IMR-90 (cell line): Measurements from ENCODE around the gene CHRNA3. TPM values are rescaled to one million over a fixed set of nuclear protein-coding genes. Genes with fewer than 3 reads are reported as not detected.
A peak's percentile ranks its signal among the peaks of the same experiment; 100 is the strongest.

Source experiments
- ATAC-seq: fragments of 200-7000 bp; cut with Tn5 transposase; 2 replicates; pipeline ENCODE4 v1.9.1; 2020; ENCODE audit warnings: low read depth, mild to moderate bottlenecking, moderate library complexity
- BruUV-seq: library from RNA; stranded (reverse); fragments of 400-500 nt; replicated peaks from 2 replicates; lab custom pipeline; 2021; lab: Mats Ljungman, UMichigan
- CTCF ChIA-PET: fragments of 300-600 bp; formaldehyde crosslinking; extraction: SDS; loops from one replicate; lab custom pipeline; 2021; ENCODE audit warnings: antibody characterized with exemption; lab: Yijun Ruan, JAX
- POLR2A ChIA-PET: fragments of 300-600 bp; sonication (Branson Sonifier 250); formaldehyde crosslinking; loops from one replicate; lab custom pipeline; 2022; ENCODE audit warnings: antibody characterized with exemption; ENCODE audit not compliant: unreplicated experiment; lab: Charles Lee
- DNase-seq: peaks from one replicate; pipeline ENCODE4 v3.0.0; 2013
- H2AFZ ChIP-seq: replicated peaks from 2 replicates; pipeline ENCODE3; 2013; ENCODE audit warnings: low read length, mild to moderate bottlenecking; ENCODE audit not compliant: poor library complexity
- H2AK5ac ChIP-seq: 2 replicates; pipeline ENCODE4 v1.6.1; 2013; ENCODE audit warnings: low read depth, low read length, inconsistent platforms
- H2AK9ac ChIP-seq: replicated peaks from 2 replicates; pipeline ENCODE3; 2013; ENCODE audit warnings: mild to moderate bottlenecking, low read depth, low read length, moderate library complexity; ENCODE audit not compliant: poor library complexity
- H2BK120ac ChIP-seq: 2 replicates; pipeline ENCODE4 v1.6.1; 2013; ENCODE audit warnings: low read depth, low read length, inconsistent platforms
- H2BK15ac ChIP-seq: 3 replicates; pipeline ENCODE4 v1.6.1; 2013; ENCODE audit warnings: low read depth, low read length, inconsistent platforms
- H2BK20ac ChIP-seq: 2 replicates; pipeline ENCODE4 v1.6.1; 2013; ENCODE audit warnings: low read depth, mild to moderate bottlenecking, inconsistent platforms, low read length, moderate library complexity
- H2BK5ac ChIP-seq: 2 replicates; pipeline ENCODE4 v1.6.1; 2013; ENCODE audit warnings: mild to moderate bottlenecking, low read depth, low read length, inconsistent platforms; ENCODE audit not compliant: poor library complexity, severe bottlenecking
- H3K14ac ChIP-seq: replicated peaks from 2 replicates; pipeline ENCODE4 v1.6.1; 2013; ENCODE audit warnings: low read depth, low read length, inconsistent platforms
- H3K18ac ChIP-seq: 2 replicates; pipeline ENCODE4 v1.6.1; 2013; ENCODE audit warnings: low read depth, low read length, control low read depth
- H3K23ac ChIP-seq: 2 replicates; pipeline ENCODE4 v1.6.1; 2013; ENCODE audit warnings: low read depth, low read length, inconsistent platforms
- H3K27ac ChIP-seq: 2 replicates; pipeline ENCODE4 v1.5.1; 2013; ENCODE audit warnings: mild to moderate bottlenecking, control low read depth, low read length; ENCODE audit not compliant: insufficient read depth
- H3K27me3 ChIP-seq: 2 replicates; pipeline ENCODE4 v1.6.1; 2013; ENCODE audit warnings: low read length; ENCODE audit not compliant: control insufficient read depth, insufficient read depth
- H3K36me3 ChIP-seq: 2 replicates; pipeline ENCODE4 v1.6.1; 2013; ENCODE audit warnings: low read length, mixed read lengths; ENCODE audit not compliant: control insufficient read depth, insufficient read depth
- H3K4ac ChIP-seq: 2 replicates; pipeline ENCODE4 v1.6.1; 2013; ENCODE audit warnings: low read depth, low read length, inconsistent platforms
- H3K4me1 ChIP-seq: 2 replicates; pipeline ENCODE4 v1.6.1; 2013; ENCODE audit warnings: low read length, mixed read lengths; ENCODE audit not compliant: control insufficient read depth, insufficient read depth
- H3K4me2 ChIP-seq: 2 replicates; pipeline ENCODE4 v1.6.1; 2013; ENCODE audit warnings: low read depth, mild to moderate bottlenecking, control low read depth, low read length, moderate library complexity
- H3K4me3 ChIP-seq: 2 replicates; pipeline ENCODE4 v1.5.1; 2013; ENCODE audit warnings: low read depth, mild to moderate bottlenecking, control low read depth, low read length, moderate library complexity; ENCODE audit not compliant: insufficient read depth
- H3K56ac ChIP-seq: 2 replicates; pipeline ENCODE4 v1.6.1; 2013; ENCODE audit warnings: low read length, inconsistent platforms; ENCODE audit not compliant: insufficient read depth; ENCODE audit errors: extremely low read depth
- H3K79me1 ChIP-seq, 2 experiments: 2 replicates each; pipeline ENCODE4 v1.6.1; 2013; ENCODE audit warnings: low read length in 2 of 2, inconsistent platforms in 1 of 2, low read depth in 1 of 2
- H3K9ac ChIP-seq: 2 replicates; pipeline ENCODE4 v1.6.1; 2013; ENCODE audit warnings: low read depth, low read length, control low read depth
- H3K9me1 ChIP-seq: 2 replicates; pipeline ENCODE4 v1.6.1; 2013; ENCODE audit warnings: low read length, inconsistent platforms; ENCODE audit not compliant: insufficient read depth
- H3K9me3 ChIP-seq: 2 replicates; pipeline ENCODE4 v1.6.1; 2013; ENCODE audit warnings: low read length; ENCODE audit not compliant: control insufficient read depth, insufficient read depth
- H4K20me1 ChIP-seq: 2 replicates; pipeline ENCODE4 v1.6.1; 2013; ENCODE audit warnings: low read length, inconsistent platforms; ENCODE audit not compliant: insufficient read depth
- H4K5ac ChIP-seq: 2 replicates; pipeline ENCODE4 v1.6.1; 2013; ENCODE audit warnings: mild to moderate bottlenecking, low read depth, low read length, control low read depth
- H4K8ac ChIP-seq, 2 experiments: 2 replicates each; pipeline ENCODE4 v1.6.1; 2013; ENCODE audit warnings: low read depth in 2 of 2, low read length in 2 of 2, control low read depth in 1 of 2, inconsistent platforms in 1 of 2
- H4K91ac ChIP-seq: 2 replicates; pipeline ENCODE4 v1.6.1; 2013; ENCODE audit warnings: low read depth, low read length, inconsistent platforms; ENCODE audit not compliant: insufficient read depth
- NFE2L2 ChIP-seq: fragments of 150-350 bp; IDR thresholded peaks from 2 replicates; pipeline ENCODE4 v1.6.1; 2016; ENCODE audit warnings: low read depth, mild to moderate bottlenecking, low read length
- RAD21 ChIP-seq: IDR thresholded peaks from 2 replicates; pipeline ENCODE4 v1.6.1; 2012; ENCODE audit warnings: low read length, improper control_type of control experiment
- WGBS, 2 experiments: methylation state at CpG; one replicate each; pipeline versions ENCODE4 v1.1.5 to v1.1.7; 2013; ENCODE audit warnings: missing lambda C conversion rate in 2 of 2; ENCODE audit not compliant: insufficient read length in 1 of 2; ENCODE audit errors: extremely low coverage in 2 of 2; 5-methylcytosine and 5-hydroxymethylcytosine counted together
- dilution Hi-C: fragments of 300-500 bp; cut with HindIII; formaldehyde crosslinking; loops from one replicate; pipeline ENCODE4 v1.14.3; 2018; ENCODE audit warnings: low sequenced_read_pairs; ENCODE audit not compliant: unreplicated experiment
- in situ Hi-C: fragments of 300-500 bp; cut with MboI; formaldehyde crosslinking; loops from 3 replicates; pipeline ENCODE4 v1.14.3; 2019; ENCODE audit warnings: low sequenced_read_pairs, inconsistent platforms, mixed read lengths
- intact Hi-C: fragments of 100-400 bp; cut with micrococcal nuclease; formaldehyde crosslinking; loops from 2 replicates; pipeline ENCODE4 v1.10.0; 2022
- polyA plus RNA-seq, 3 experiments: library from polyadenylated mRNA; depleted of rRNA; stranded (reverse); fragments of >200 nt; gene quantifications; 2 replicates each; pipeline ENCODE4 v1.2.3, GENCODE V29; 2012; ENCODE audit warnings: low replicate concordance in 1 of 3
- total RNA-seq: library from RNA; depleted of rRNA; stranded (reverse); fragments of >200 nt; gene quantifications from 2 replicates; pipeline ENCODE4 v1.2.3, GENCODE V29; 2012
- TF ChIP-seq, protein P1 (sequence below): fragments of 150-350 bp; IDR thresholded peaks from 2 replicates; pipeline ENCODE4 v1.6.1; 2016; ENCODE audit warnings: low read depth, mild to moderate bottlenecking, low read length, moderate library complexity, borderline replicate concordance

CHRNA3 gene
- total and polyA plus RNA-seq, 2 of the 4 experiments (the other 2 are of a cell fraction), result not detected

DNA sequence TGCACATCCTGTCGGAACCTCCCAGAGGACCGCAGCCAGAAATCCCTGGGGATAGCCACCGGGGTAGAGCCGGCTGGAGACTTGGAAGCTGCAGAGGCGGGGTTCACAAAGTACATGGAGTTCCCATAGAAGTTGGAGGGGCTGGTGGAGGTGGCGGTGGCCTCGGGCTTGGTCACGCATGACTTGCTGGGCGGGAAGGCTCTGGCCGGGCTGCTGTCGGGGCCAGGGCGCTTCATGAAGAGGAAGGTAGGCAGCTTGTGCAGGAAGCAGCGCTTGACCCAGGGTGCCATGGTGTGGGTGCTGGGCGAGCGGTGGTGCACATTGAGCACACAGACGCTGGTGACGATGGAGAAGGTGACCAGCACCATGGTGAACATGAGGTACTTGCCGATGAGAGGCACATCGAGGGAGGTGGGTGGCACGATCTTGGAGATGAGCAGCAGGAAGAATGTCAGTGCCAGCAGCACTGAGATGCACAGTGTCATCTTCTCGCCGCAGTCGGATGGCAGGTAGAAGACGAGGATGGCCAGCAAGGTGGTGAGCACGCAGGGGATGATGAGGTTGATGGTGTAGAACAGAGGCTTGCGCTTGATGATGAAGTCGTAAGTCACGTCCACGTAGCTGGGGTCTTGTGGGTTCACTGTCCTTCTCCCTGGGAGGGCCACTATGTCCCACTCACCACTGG, 8.4 kb upstream of the CHRNA3 start:
- H2BK120ac ChIP-seq, result no peak overlapping the region
- no peak overlapping the region for H2AK5ac ChIP-seq
- no peaks in the 10 kb centered on the region for H3K79me1 ChIP-seq
- H3K56ac ChIP-seq, result no peak overlapping the region
- H3K4ac ChIP-seq, result no peak overlapping the region
- in situ Hi-C loops (no loop called here), dilution Hi-C loops (no loop called here), intact Hi-C loops (no loop called here)
- H2AFZ ChIP-seq, result peak overlapping the region; percentile 21
- H3K4me1 ChIP-seq, result no peaks in the 10 kb centered on the region
- H3K9me1 ChIP-seq, result no peaks in the 10 kb centered on the region
- no peak overlapping the region for H3K27ac ChIP-seq
- H3K36me3 ChIP-seq, result no peaks in the 10 kb centered on the region
- no peak overlapping the region for H2BK20ac ChIP-seq
- ChIA-PET POLR2A (no interaction called here), CTCF (no interaction called here)
- H3K18ac ChIP-seq, result no peak overlapping the region
- peaks cover 59% of the 10 kb centered on the region for H3K27me3 ChIP-seq
- H3K9me3 ChIP-seq, result peaks cover 5% of the 10 kb centered on the region
- no peak for ATAC-seq
- no peak overlapping the region for H3K9ac ChIP-seq
- no TSS peak for BruUV-seq
- H3K4me3 ChIP-seq, result no peak overlapping the region
- no peak overlapping the region for H3K4me2 ChIP-seq
- H2BK15ac ChIP-seq, result no peak overlapping the region
- H3K14ac ChIP-seq, result no peak overlapping the region
- TF ChIP-seq RAD21 (no peak), NFE2L2 (no peak)
- TF ChIP-seq, protein P1, sequence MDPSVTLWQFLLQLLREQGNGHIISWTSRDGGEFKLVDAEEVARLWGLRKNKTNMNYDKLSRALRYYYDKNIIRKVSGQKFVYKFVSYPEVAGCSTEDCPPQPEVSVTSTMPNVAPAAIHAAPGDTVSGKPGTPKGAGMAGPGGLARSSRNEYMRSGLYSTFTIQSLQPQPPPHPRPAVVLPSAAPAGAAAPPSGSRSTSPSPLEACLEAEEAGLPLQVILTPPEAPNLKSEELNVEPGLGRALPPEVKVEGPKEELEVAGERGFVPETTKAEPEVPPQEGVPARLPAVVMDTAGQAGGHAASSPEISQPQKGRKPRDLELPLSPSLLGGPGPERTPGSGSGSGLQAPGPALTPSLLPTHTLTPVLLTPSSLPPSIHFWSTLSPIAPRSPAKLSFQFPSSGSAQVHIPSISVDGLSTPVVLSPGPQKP, result no peak
- WGBS, 2 experiments, result 83% methylated on average over 19 of the region's 29 CpGs; no CpG with 5 or more reads in 1 of the 2 experiments
- no peak overlapping the region for H4K8ac ChIP-seq
- H2BK5ac ChIP-seq, result no peak overlapping the region
- H4K91ac ChIP-seq, result no peak overlapping the region
- H2AK9ac ChIP-seq, result no peak overlapping the region
- no peak for DNase-seq
- no peak overlapping the region for H3K23ac ChIP-seq
- no peaks in the 10 kb centered on the region for H4K20me1 ChIP-seq
- H4K5ac ChIP-seq, result no peak overlapping the region
